KG1 (cell line): ENCODE results near the gene CREB3L4.
"Not testable (repeated sequence)": the region's sequence is repeated elsewhere in the genome, so short reads cannot be mapped to it uniquely, and the experiment has no call there.

Experiments used
- DNase-seq: peaks from one replicate; lab custom pipeline; 2025; lab: John Stamatoyannopoulos, UW

Gene CREB3L4

GRCh38 chr1:153985941-153986761 is 18.4 kb downstream of the CREB3L4 start, which contains the start of gene RAB13:
TSS of gene RAB13 (minus strand) at chr1:153986339. CDS start at chr1:153986236, 103 bp downstream.
- DNase-seq, result no peak

GRCh38 chr1:153987621-153988020 is 19.9 kb downstream of the CREB3L4 start:
- DNase-seq, result no peak

GRCh38 chr1:153990468-153991150 is 22.9 kb downstream of the CREB3L4 start, which contains the start of gene RPS27:
TSS of gene RPS27 (plus strand) at chr1:153990762. CDS start at chr1:153990797, 35 bp downstream.
- peak; percentile 98 for DNase-seq

GRCh38 chr1:153991151-153991630 is 23.5 kb downstream of the CREB3L4 start:
- no peak for DNase-seq

- no peak for DNase-seq
These were observed 24.1 kb downstream of the CREB3L4 start for GRCh38 chr1:153991806-153992205.

- DNase-seq, result no peak
These were observed 27.5 kb downstream of the CREB3L4 start for GRCh38 chr1:153995202-153995601.

GRCh38 chr1:153995640-153996039 is 27.9 kb downstream of the CREB3L4 start:
- no peak for DNase-seq

GRCh38 chr1:153996882-153997281 is 29.2 kb downstream of the CREB3L4 start:
- not testable (repeated sequence) for DNase-seq

GRCh38 chr1:154000420-154000819 is 32.7 kb downstream of the CREB3L4 start:
- no peak for DNase-seq

- no peak for DNase-seq
These were observed 38.4 kb downstream of the CREB3L4 start for GRCh38 chr1:154006136-154006535.

GRCh38 chr1:154012129-154012528 is 44.4 kb downstream of the CREB3L4 start:
- DNase-seq, result no peak

- DNase-seq, result not testable (repeated sequence)
These were observed 44.8 kb downstream of the CREB3L4 start for GRCh38 chr1:154012543-154012942.

- DNase-seq, result no peak
These were observed 46.6 kb downstream of the CREB3L4 start for GRCh38 chr1:154014154-154014907.

- DNase-seq, result no peak
These were observed 51.6 kb downstream of the CREB3L4 start for GRCh38 chr1:154019269-154019668.

- DNase-seq, result no peak
These were observed 52.2 kb downstream of the CREB3L4 start for GRCh38 chr1:154019940-154020339.
